Measurements from ENCODE around the gene FBXL7. TPM values are rescaled to one million over a fixed set of nuclear protein-coding genes. Genes with fewer than 3 reads are reported as not detected.

FBXL7 gene
- total RNA-seq, 4 donors from 2014 or later, result 5.7 to 47.4 (median 6.3) TPM

GRCh38 chr5:15797116-15797515 is 297.1 kb downstream of the FBXL7 start:
- Histone ChIP-seq H3K4me1 (peaks cover 0 to 4% (median 0%) of the 10 kb centered on the region in 4 donors), H3K27ac (no peak overlapping the region), H3K4me3 (no peak overlapping the region), H3K9me3 (no peaks in the 10 kb centered on the region), H3K36me3 (no peaks in the 10 kb centered on the region), H3K27me3 (no peaks in the 10 kb centered on the region)
- intact Hi-C loops (cut with DNase I; ENCODE audit: low total_unique reads), result no loop called here
- WGBS, 2 donors (ENCODE audit: low coverage in 1 of 2), result 44% methylated on average over 1 of the region's 1 CpG; no CpG with 5 or more reads in 1 of the 2 donors
- in situ Hi-C loops (cut with MboI; ENCODE audit: low pct_ligation_motif_present in 1 of 4, low pct_unique_long_range_greater_than_20kb in 1 of 4, low sequenced_read_pairs in 3 of 4), result no loop called here
- DNase-seq, result no peak
- TF ChIP-seq CTCF (IDR thresholded peaks at IDR 0.05) (no peak), POLR2AphosphoS5 (IDR thresholded peaks at IDR 0.05) (no peak)

GRCh38 chr5:15798006-15798405 is 298.0 kb downstream of the FBXL7 start:
- WGBS, 2 donors (ENCODE audit: low coverage in 1 of 2), result 39 to 75% methylated on average over 2 to 3 of the region's 3 CpGs
- DNase-seq, result no peak
- in situ Hi-C loops (cut with MboI; ENCODE audit: low pct_ligation_motif_present in 1 of 4, low pct_unique_long_range_greater_than_20kb in 1 of 4, low sequenced_read_pairs in 3 of 4), result no loop called here
- no peak for TF ChIP-seq EP300 (IDR thresholded peaks at IDR 0.05; ENCODE audit: low read depth)
- TF ChIP-seq POLR2AphosphoS5 (IDR thresholded peaks at IDR 0.05), result no peak
- no peak for TF ChIP-seq POLR2A (IDR thresholded peaks at IDR 0.05)
- TF ChIP-seq CTCF (IDR thresholded peaks at IDR 0.05), result no peak
- H3K36me3 ChIP-seq, result no peaks in the 10 kb centered on the region
- H3K27ac ChIP-seq, result no peak overlapping the region
- intact Hi-C loops (cut with DNase I; ENCODE audit: low total_unique reads), result no loop called here
- H3K4me3 ChIP-seq, result no peak overlapping the region
- peaks cover 0 to 4% (median 0%) of the 10 kb centered on the region in 4 donors for H3K4me1 ChIP-seq
- H3K9me3 ChIP-seq, result no peaks in the 10 kb centered on the region
- no peaks in the 10 kb centered on the region for H3K27me3 ChIP-seq

- Histone ChIP-seq H3K36me3 (no peaks in the 10 kb centered on the region), H3K4me3 (no peak overlapping the region), H3K9me3 (no peaks in the 10 kb centered on the region), H3K4me1 (peaks cover 0 to 2% (median 0%) of the 10 kb centered on the region in 4 donors), H3K27ac (no peak overlapping the region), H3K27me3 (no peaks in the 10 kb centered on the region)
- 64% methylated on average over 1 of the region's 1 CpG; no CpG with 5 or more reads in 1 of the 2 donors for WGBS, 2 donors (ENCODE audit: low coverage in 1 of 2)
- TF ChIP-seq POLR2A (IDR thresholded peaks at IDR 0.05), result no peak
- no peak for TF ChIP-seq POLR2AphosphoS5 (IDR thresholded peaks at IDR 0.05)
- no peak for TF ChIP-seq EP300 (IDR thresholded peaks at IDR 0.05; ENCODE audit: low read depth)
- TF ChIP-seq CTCF (IDR thresholded peaks at IDR 0.05), result no peak
- DNase-seq, result no peak
- in situ Hi-C loops (cut with MboI; ENCODE audit: low pct_ligation_motif_present in 1 of 4, low pct_unique_long_range_greater_than_20kb in 1 of 4, low sequenced_read_pairs in 3 of 4) (no loop called here), intact Hi-C loops (cut with DNase I; ENCODE audit: low total_unique reads) (no loop called here)
Observed at GRCh38 chr5:15799014-15799413, 299.0 kb downstream of the FBXL7 start.

GRCh38 chr5:15799612-15800011 is 299.6 kb downstream of the FBXL7 start:
- Histone ChIP-seq H3K9me3 (no peaks in the 10 kb centered on the region), H3K27ac (no peak overlapping the region), H3K4me1 (no peaks in the 10 kb centered on the region), H3K36me3 (no peaks in the 10 kb centered on the region), H3K27me3 (no peaks in the 10 kb centered on the region), H3K4me3 (no peak overlapping the region)
- no peak for DNase-seq
- in situ Hi-C loops (cut with MboI; ENCODE audit: low pct_ligation_motif_present in 1 of 4, low pct_unique_long_range_greater_than_20kb in 1 of 4, low sequenced_read_pairs in 3 of 4) (no loop called here), intact Hi-C loops (cut with DNase I; ENCODE audit: low total_unique reads) (no loop called here)
- TF ChIP-seq POLR2A (IDR thresholded peaks at IDR 0.05) (no peak), CTCF (IDR thresholded peaks at IDR 0.05) (no peak), EP300 (IDR thresholded peaks at IDR 0.05; ENCODE audit: low read depth) (no peak), POLR2AphosphoS5 (IDR thresholded peaks at IDR 0.05) (no peak)
- 87 to 90% methylated on average over 4 to 7 of the region's 7 CpGs for WGBS, 2 donors (ENCODE audit: low coverage in 1 of 2)

Measured in transverse colon (tissue), 4 donors.